Dermis blood vessel endothelial cell (primary cell): Measurements from ENCODE around the gene MAP3K21. TPM values are rescaled to one million over a fixed set of nuclear protein-coding genes. Genes with fewer than 3 reads are reported as not detected.
A peak's percentile ranks its signal among the peaks of the same experiment; 100 is the strongest.

Source experiments
- DNase-seq: peaks from one replicate; pipeline ENCODE4 v3.0.0; 2010
- total RNA-seq: library from RNA; depleted of rRNA; stranded (reverse); fragments of >200 nt; gene quantifications from 2 replicates; pipeline ENCODE4 v1.2.3, GENCODE V29; 2014

Gene MAP3K21
- total RNA-seq, 1 donor from 2014 or later = 1.2 TPM

- peak; percentile 7 for DNase-seq
Observed at GRCh38 chr1:233326811-233327650, 493 bp upstream of the MAP3K21 start.

GRCh38 chr1:233328142-233328921 lies 808 bp downstream of the MAP3K21 start:
- DNase-seq = peak; percentile 9

DNA sequence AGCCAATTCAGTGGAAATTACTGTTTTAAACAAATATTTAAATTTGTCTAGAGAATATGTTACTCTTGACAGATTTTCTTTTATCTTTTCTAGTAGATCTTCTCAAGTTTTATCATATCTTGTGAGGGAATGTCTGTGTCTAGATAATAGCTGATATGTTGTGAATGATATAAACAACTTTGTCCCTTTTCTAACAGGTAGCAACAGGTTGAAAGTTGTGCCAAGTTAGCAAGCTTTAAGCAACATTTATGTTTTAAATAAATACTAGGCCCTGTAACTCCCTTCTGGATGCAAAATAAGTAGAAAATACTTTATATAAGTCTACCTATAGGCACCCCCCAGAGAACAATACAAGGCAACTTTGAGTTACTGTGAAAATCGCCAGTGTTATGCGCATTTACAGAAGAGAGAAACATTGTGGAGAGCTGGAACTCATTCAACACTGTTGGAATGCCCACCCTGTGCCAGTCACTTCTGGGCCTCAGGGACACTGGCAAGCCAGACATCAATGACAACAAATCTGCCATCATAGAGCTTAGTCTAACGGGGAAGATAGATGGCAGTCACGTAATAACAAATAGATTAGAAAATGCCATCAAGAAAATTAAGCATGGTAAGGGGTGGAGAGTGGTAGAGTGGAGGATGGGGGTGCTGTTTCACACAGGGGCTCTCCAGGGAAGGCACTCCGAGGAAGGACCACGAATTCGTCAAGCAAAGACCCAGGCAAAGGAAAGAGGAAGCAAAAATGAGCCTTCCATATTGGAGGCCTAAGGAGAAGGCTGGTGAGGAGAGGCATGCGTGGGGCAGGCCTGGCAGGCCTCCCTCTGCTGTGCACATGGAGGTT lies 4.4 kb downstream of the MAP3K21 start:
- no peak for DNase-seq

DNA sequence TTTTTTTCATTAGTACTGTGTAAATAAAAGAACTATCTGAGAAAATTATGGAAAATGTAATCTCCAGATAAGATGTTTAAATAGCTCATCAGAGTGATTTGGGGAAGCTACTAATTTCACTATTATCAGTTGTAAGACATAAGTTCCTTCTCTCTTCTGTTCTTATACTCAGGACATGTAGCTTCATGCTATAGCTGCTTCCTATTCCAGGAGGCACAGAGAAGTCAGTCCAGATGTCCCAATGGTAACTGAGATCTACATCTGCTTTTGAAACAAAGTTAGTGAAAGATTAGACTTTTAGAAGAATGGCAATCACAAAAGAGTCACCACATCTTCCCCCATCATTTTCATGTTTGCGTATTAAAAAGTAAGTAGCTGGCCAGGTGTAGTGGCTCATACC lies 5.6 kb downstream of the MAP3K21 start:
- DNase-seq = no peak

- DNase-seq = no peak
Observed at GRCh38 chr1:233334092-233334491, 6.6 kb downstream of the MAP3K21 start.

- no peak for DNase-seq
Observed at GRCh38 chr1:233336554-233337456, 9.3 kb downstream of the MAP3K21 start.

GRCh38 chr1:233337505-233337904 lies 10.0 kb downstream of the MAP3K21 start:
- no peak for DNase-seq

- no peak for DNase-seq
Observed at GRCh38 chr1:233338102-233338501, 10.6 kb downstream of the MAP3K21 start.

- DNase-seq = no peak
Observed at GRCh38 chr1:233340031-233340555, 12.6 kb downstream of the MAP3K21 start.

GRCh38 chr1:233340966-233341516 lies 13.5 kb downstream of the MAP3K21 start:
- DNase-seq = no peak

DNA sequence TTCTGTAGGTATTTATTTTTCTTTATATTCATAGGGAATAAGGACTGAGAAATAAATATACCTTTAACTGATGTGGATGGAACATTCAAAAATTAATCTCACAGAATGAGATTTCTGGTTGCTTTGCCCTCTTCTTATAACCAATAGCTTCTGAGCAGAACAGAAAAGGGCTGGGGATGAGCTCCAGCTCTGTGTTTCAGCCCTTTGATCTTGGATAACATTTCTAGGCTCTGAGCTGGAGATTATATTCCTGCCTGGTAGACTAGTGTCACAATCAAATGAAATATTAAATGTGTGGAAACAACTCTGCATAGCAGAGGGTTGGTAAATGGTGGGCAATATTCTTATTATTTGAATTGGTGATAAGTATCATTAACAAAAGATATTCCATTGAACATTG lies 14.6 kb downstream of the MAP3K21 start:
- DNase-seq = no peak

DNA sequence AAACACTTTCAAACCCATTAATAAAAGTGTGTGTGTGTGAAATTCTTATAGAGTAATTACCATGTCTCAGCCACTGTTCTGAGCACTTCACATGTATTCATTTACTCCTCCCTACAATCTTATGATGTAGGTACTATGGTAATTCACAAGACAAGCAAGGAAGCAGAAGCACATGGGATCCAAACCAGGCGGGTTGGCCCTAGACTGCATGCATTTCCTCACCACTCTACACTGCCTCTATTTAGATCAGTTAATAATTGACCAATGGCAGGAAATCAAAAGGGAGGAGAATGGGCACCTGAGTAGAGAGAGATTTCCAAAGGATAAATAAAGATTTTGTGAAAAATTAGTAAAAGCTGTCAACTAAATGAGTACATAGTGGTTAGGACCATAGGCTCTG lies 15.7 kb downstream of the MAP3K21 start:
- DNase-seq = no peak

DNA sequence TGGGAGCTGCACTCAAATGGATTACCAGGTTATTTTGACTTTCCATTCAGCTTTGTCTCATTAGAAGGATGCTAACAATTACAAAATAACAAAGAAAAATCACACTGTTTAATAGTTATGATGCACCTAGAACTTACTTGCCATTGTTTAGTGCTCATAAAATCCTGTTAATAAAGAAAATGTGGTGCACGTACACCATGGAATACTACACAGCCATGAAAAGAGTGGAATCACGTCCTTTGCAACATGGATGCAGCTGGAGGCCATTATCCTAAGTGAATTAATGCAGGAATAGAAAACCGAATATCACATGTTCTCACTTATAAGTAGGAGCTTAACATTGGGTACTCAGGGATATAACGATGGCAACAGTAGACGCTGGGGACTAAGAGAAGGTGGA lies 19.8 kb downstream of the MAP3K21 start:
- no peak for DNase-seq

- no peak for DNase-seq
Observed at GRCh38 chr1:233349137-233349536, 21.6 kb downstream of the MAP3K21 start.

DNA sequence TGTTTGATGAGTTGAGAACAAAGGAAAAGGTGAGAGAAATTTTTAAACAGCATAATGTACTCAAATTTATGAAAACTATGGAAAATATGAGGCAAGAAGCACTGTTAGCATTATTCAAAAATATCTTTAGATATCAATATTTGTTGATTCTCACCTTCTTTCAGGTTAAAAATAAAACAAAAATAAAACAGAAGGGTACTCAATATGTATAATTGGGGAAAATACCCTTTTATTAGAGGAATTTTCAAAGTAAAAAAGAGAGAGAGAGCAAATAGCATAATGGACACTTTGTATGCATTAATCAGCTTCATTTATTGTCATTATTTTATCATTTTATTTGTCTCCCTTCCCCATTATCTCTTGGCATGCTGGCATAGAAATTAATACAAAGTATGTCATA lies 27.5 kb downstream of the MAP3K21 start:
- no peak for DNase-seq

DNA sequence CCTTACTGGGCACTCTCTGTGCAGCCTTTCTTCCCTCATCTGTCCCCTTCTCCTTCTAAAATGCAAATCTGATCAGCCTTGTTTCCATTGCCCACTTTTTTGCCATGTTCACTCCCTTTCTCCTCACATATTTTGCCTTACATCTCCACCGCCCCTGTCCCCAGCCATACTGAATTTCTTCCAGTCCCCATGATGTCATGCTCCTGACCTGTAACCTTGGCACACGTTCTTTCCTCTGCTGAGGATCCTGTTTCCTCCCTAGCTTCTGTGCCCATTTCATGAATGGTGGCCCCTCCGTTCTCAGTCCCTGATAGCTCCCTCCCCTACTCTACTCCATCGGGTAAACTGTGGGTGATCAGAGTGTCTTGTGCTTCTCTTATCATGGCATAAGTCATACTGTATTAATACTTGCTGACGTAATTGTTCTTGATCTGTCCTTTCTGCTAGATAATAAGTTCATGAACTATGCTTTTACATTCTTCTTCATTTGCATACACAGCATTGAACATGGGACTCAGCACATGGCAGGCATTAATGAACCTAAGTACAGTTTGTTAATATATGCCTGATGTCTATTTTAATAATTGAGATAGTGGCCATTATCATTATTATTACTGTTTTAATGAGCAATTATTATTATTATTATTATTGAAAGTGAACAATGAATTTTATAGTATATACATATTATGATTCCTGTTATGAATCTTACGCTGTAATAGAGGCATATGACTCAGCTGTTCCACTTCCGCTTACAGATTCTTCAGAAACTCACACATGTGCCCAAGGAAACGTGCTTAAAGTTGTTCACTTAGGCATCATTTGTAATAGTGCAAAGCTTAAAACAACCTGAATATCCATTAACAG lies 28.5 kb downstream of the MAP3K21 start:
- peak; percentile 17 for DNase-seq

DNA sequence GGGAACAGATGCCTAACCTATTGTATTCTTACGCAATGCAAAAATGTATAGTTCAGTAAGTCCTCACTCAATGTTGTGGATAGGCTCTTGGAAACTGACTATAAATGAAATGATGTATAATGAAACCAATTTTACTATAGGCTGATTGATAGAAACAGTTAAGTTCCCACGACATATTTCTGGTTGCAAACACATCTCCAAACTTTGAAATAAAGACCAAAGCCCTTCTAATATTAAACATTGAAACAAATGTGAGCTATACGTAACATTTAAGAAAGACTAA lies 29.1 kb downstream of the MAP3K21 start:
- DNase-seq = no peak

DNA sequence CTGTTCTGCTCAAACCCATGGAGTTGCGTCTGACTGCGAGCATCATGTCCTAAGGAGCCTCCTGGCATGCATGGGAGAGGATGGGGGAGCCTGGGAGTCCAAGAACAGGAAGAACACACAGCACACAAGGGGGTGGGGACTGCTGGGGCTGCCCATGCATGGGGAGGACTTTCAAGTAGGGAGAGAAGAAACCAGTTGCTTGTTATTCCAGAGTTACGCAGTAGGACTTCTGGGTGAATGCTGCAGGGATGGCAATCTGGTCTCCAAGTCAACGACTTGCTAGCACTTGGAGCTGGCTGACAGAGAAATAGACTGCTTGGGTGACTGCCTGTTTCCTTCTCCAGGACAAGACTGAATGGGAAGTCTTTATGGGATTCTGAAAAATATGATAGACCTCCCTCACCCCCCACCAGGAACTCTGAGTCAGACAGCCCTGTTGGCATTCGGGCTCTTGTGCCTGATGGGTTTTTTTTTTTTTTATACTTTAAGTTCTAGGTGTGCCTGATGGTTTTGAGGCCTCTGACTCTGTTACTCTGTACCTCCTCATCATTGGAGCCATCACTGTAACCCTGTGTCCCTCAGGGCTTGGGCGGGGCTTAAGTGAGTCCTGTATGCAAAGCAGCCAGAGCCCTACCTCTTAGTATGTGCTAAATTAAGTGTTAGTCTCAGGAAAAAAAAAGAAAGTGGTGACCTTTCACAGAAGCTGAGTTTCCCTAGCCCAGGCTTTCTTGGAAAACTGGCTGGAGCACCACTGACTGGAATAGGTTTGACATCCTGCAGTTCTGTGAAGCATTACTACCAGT lies 30.3 kb downstream of the MAP3K21 start:
- DNase-seq = no peak

GRCh38 chr1:233359431-233359830 lies 31.9 kb downstream of the MAP3K21 start:
- DNase-seq = no peak

GRCh38 chr1:233359905-233360304 lies 32.4 kb downstream of the MAP3K21 start:
- no peak for DNase-seq
